ENCODE data around the gene TTC22. TPM values are rescaled to one million over a fixed set of nuclear protein-coding genes. Genes with fewer than 3 reads are reported as not detected.

The TTC22 gene
- total RNA-seq, 2 experiments from 2014 or later, result 9.1 to 17.9 TPM

GRCh38 chr1:54839824-54840223 lies 38.7 kb upstream of the TTC22 start:
- ATAC-seq (no peak), DNase-seq (no peak)
- Mint-ChIP-seq H3K4me3 (no peak overlapping the region), H3K9me3 (ENCODE audit: low read depth) (no peaks in the 10 kb centered on the region), H3K27ac (no peak overlapping the region), H3K27me3 (peaks cover 4% of the 10 kb centered on the region), H3K36me3 (peaks cover 1% of the 10 kb centered on the region), H3K4me1 (no peaks in the 10 kb centered on the region)
- CTCF ChIA-PET, result no interaction called here

- Mint-ChIP-seq H3K27ac (no peak overlapping the region), H3K36me3 (peaks cover 1% of the 10 kb centered on the region), H3K4me3 (no peak overlapping the region), H3K4me1 (no peaks in the 10 kb centered on the region), H3K27me3 (peaks cover 8% of the 10 kb centered on the region), H3K9me3 (ENCODE audit: low read depth) (no peaks in the 10 kb centered on the region)
- CTCF ChIA-PET, result no interaction called here
- peak; percentile 32 for DNase-seq
- no peak for ATAC-seq
Observed at GRCh38 chr1:54838565-54839180, 37.5 kb upstream of the TTC22 start.

GRCh38 chr1:54837002-54837853 lies 36.1 kb upstream of the TTC22 start:
- peaks cover 1% of the 10 kb centered on the region for H3K36me3 Mint-ChIP-seq
- no peak for ATAC-seq

GRCh38 chr1:54836594-54836993 lies 35.5 kb upstream of the TTC22 start:
- H3K27me3 Mint-ChIP-seq, result peaks cover 16% of the 10 kb centered on the region
- no peak overlapping the region for H3K27ac Mint-ChIP-seq
- H3K4me1 Mint-ChIP-seq, result no peaks in the 10 kb centered on the region
- CTCF ChIA-PET, result no interaction called here
- no peak for ATAC-seq
- H3K4me3 Mint-ChIP-seq, result no peak overlapping the region
- peaks cover 1% of the 10 kb centered on the region for H3K36me3 Mint-ChIP-seq
- DNase-seq, result no peak
- H3K9me3 Mint-ChIP-seq (ENCODE audit: low read depth), result no peaks in the 10 kb centered on the region

More at GRCh38 chr1:54837002-54837853, 36.1 kb upstream of the TTC22 start:
- H3K4me3 Mint-ChIP-seq, result no peak overlapping the region
- no peak for DNase-seq
- H3K9me3 Mint-ChIP-seq (ENCODE audit: low read depth), result no peaks in the 10 kb centered on the region
- H3K27ac Mint-ChIP-seq, result no peak overlapping the region
- CTCF ChIA-PET, result no interaction called here
- H3K27me3 Mint-ChIP-seq, result peaks cover 15% of the 10 kb centered on the region
- H3K4me1 Mint-ChIP-seq, result no peaks in the 10 kb centered on the region

- no peaks in the 10 kb centered on the region for H3K9me3 Mint-ChIP-seq (ENCODE audit: low read depth)
- peaks cover 3% of the 10 kb centered on the region for H3K36me3 Mint-ChIP-seq
- no peaks in the 10 kb centered on the region for H3K4me1 Mint-ChIP-seq
- H3K4me3 Mint-ChIP-seq, result no peak overlapping the region
- H3K27ac Mint-ChIP-seq, result no peak overlapping the region
- CTCF ChIA-PET, result interaction anchor here (1.4 kb wide), 1 partner anchor 114 kb away, joined by 3 read pairs; no protein-coding TSS in a partner anchor
- H3K27me3 Mint-ChIP-seq, result peaks cover 18% of the 10 kb centered on the region
- no peak for ATAC-seq
- DNase-seq, result no peak
Observed at GRCh38 chr1:54835970-54836369, 34.8 kb upstream of the TTC22 start.

- H3K9me3 Mint-ChIP-seq (ENCODE audit: low read depth), result no peaks in the 10 kb centered on the region
- H3K4me3 Mint-ChIP-seq, result no peak overlapping the region
- H3K27ac Mint-ChIP-seq, result no peak overlapping the region
- CTCF ChIA-PET, result interaction anchor here (1.4 kb wide), 1 partner anchor 115 kb away, joined by 3 read pairs; no protein-coding TSS in a partner anchor
- H3K27me3 Mint-ChIP-seq, result peaks cover 18% of the 10 kb centered on the region
- DNase-seq (no peak), ATAC-seq (no peak)
- no peaks in the 10 kb centered on the region for H3K4me1 Mint-ChIP-seq
- H3K36me3 Mint-ChIP-seq, result peaks cover 3% of the 10 kb centered on the region
Observed at GRCh38 chr1:54835131-54835898, 34.2 kb upstream of the TTC22 start.

- Mint-ChIP-seq H3K4me1 (no peaks in the 10 kb centered on the region), H3K9me3 (ENCODE audit: low read depth) (no peaks in the 10 kb centered on the region), H3K27ac (no peak overlapping the region), H3K4me3 (no peak overlapping the region), H3K27me3 (peaks cover 18% of the 10 kb centered on the region), H3K36me3 (peaks cover 3% of the 10 kb centered on the region)
- DNase-seq (no peak), ATAC-seq (no peak)
- CTCF ChIA-PET, result interaction anchor here (1.7 kb wide), 1 partner anchor 33 kb away, joined by 3 read pairs; the partner anchor contains the start of gene TTC22
Observed at GRCh38 chr1:54834007-54834541, 33.0 kb upstream of the TTC22 start.

- H3K9me3 Mint-ChIP-seq (ENCODE audit: low read depth), result peaks cover 2% of the 10 kb centered on the region
- CTCF ChIA-PET, result interaction anchor here (1.7 kb wide), 1 partner anchor 32 kb away, joined by 3 read pairs; the partner anchor contains the start of gene TTC22
- H3K36me3 Mint-ChIP-seq, result peaks cover 6% of the 10 kb centered on the region
- no peak for DNase-seq
- no peak overlapping the region for H3K27ac Mint-ChIP-seq
- H3K27me3 Mint-ChIP-seq, result peaks cover 18% of the 10 kb centered on the region
- H3K4me1 Mint-ChIP-seq, result no peaks in the 10 kb centered on the region
- no peak for ATAC-seq
- H3K4me3 Mint-ChIP-seq, result no peak overlapping the region
Observed at GRCh38 chr1:54833121-54833520, 32.0 kb upstream of the TTC22 start.

GRCh38 chr1:54826226-54826816 lies 25.2 kb upstream of the TTC22 start:
- Mint-ChIP-seq H3K27ac (no peak overlapping the region), H3K36me3 (peaks cover 25% of the 10 kb centered on the region), H3K4me3 (no peak overlapping the region), H3K4me1 (no peaks in the 10 kb centered on the region), H3K9me3 (ENCODE audit: low read depth) (peaks cover 20% of the 10 kb centered on the region), H3K27me3 (peaks cover 7% of the 10 kb centered on the region)
- CTCF ChIA-PET, result interaction anchor here (1.0 kb wide), 1 partner anchor 25 kb away, joined by 3 read pairs; no protein-coding TSS in a partner anchor
- no peak for ATAC-seq
- DNase-seq, result no peak

GRCh38 chr1:54825696-54826095 lies 24.6 kb upstream of the TTC22 start:
- no peak for DNase-seq
- H3K27ac Mint-ChIP-seq, result no peak overlapping the region
- H3K36me3 Mint-ChIP-seq, result peaks cover 25% of the 10 kb centered on the region
- peaks cover 10% of the 10 kb centered on the region for H3K27me3 Mint-ChIP-seq
- no peaks in the 10 kb centered on the region for H3K4me1 Mint-ChIP-seq
- no peak overlapping the region for H3K4me3 Mint-ChIP-seq
- peaks cover 20% of the 10 kb centered on the region for H3K9me3 Mint-ChIP-seq (ENCODE audit: low read depth)
- CTCF ChIA-PET, result interaction anchor here (1.0 kb wide), 1 partner anchor 24 kb away, joined by 3 read pairs; no protein-coding TSS in a partner anchor
- ATAC-seq, result no peak

- H3K27ac Mint-ChIP-seq, result no peak overlapping the region
- ATAC-seq (no peak), DNase-seq (no peak)
- peaks cover 23% of the 10 kb centered on the region for H3K36me3 Mint-ChIP-seq
- H3K4me3 Mint-ChIP-seq, result no peak overlapping the region
- peaks cover 19% of the 10 kb centered on the region for H3K9me3 Mint-ChIP-seq (ENCODE audit: low read depth)
- CTCF ChIA-PET, result interaction anchor here (1.2 kb wide), 1 partner anchor 14 kb away, joined by 3 read pairs; no protein-coding TSS in a partner anchor
- H3K27me3 Mint-ChIP-seq, result peaks cover 12% of the 10 kb centered on the region
- H3K4me1 Mint-ChIP-seq, result peaks cover 3% of the 10 kb centered on the region
Observed at GRCh38 chr1:54823670-54824069, 22.5 kb upstream of the TTC22 start.

- Mint-ChIP-seq H3K27me3 (peaks cover 12% of the 10 kb centered on the region), H3K27ac (no peak overlapping the region), H3K4me3 (no peak overlapping the region), H3K9me3 (ENCODE audit: low read depth) (peaks cover 13% of the 10 kb centered on the region), H3K36me3 (peaks cover 13% of the 10 kb centered on the region), H3K4me1 (peaks cover 22% of the 10 kb centered on the region)
- no peak for DNase-seq
- CTCF ChIA-PET, result interaction anchor here (0.9 kb wide), 1 partner anchor 18 kb away, joined by 3 read pairs; no protein-coding TSS in a partner anchor
- no peak for ATAC-seq
Observed at GRCh38 chr1:54819733-54820132, 18.6 kb upstream of the TTC22 start.
